Retinal pigment epithelial cell (primary cell): ENCODE measurements around the gene KRT35.

ENCODE experiments used
- DNase-seq: peaks from one replicate; pipeline ENCODE4 v3.0.0-alpha.2; 2010; ENCODE audit warnings: low read depth
- H3K4me3 ChIP-seq: 2 replicates; pipeline ENCODE4 v1.5.1; 2011; ENCODE audit warnings: mild to moderate bottlenecking, low read length, control low read depth, moderate library complexity
- CTCF ChIP-seq: conservative IDR thresholded peaks from 2 replicates; pipeline ENCODE4 v1.5.1; 2011; ENCODE audit warnings: low read depth, low read length, control low read depth, inconsistent platforms

Gene KRT35

DNA sequence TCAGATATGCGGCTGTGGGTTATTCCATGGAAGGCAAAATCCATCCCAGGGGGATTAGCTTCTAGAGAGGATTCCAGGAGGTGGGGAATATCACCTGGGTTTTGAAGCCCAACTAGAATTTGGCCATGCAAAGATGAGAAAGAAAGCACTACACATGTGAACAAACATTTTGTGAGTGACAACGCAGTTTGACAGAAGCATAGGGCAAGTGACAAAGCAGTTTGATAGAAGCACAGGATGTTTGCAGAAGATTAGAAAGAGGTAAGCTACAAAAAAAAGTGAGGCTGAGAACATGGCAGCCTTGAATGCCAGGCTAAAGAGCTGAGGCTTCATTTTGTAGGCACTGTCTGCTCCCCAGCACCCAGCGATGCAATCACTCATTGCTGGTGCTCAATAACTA lies 27.9 kb downstream of the KRT35 start:
- no peak for TF ChIP-seq CTCF
- no peak for DNase-seq
- H3K4me3 ChIP-seq, result no peak overlapping the region

DNA sequence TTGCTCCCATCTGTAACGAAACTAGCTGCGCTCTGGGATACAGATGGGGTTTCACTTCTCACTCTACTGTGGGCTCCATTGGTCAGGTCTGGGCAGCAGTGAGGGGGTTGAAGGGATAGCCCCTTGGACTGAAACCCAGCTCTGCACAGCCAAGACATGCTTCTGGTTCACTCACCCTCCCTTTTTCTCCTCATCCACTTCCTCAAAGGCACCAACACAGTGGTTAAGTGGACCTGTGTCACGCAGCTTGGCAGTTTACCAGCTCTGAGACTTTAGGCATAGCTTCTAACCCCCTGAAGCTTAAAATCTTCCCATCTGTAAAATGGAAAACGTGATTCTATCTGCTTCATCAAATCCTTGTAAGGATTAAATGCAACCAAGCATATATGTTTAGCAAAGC lies 28.7 kb downstream of the KRT35 start:
- no peak for DNase-seq
- no peak for TF ChIP-seq CTCF
- H3K4me3 ChIP-seq, result no peak overlapping the region

- DNase-seq, result no peak
- TF ChIP-seq CTCF, result no peak
Observed at GRCh38 chr17:41451154-41451728, 29.7 kb downstream of the KRT35 start.

DNA sequence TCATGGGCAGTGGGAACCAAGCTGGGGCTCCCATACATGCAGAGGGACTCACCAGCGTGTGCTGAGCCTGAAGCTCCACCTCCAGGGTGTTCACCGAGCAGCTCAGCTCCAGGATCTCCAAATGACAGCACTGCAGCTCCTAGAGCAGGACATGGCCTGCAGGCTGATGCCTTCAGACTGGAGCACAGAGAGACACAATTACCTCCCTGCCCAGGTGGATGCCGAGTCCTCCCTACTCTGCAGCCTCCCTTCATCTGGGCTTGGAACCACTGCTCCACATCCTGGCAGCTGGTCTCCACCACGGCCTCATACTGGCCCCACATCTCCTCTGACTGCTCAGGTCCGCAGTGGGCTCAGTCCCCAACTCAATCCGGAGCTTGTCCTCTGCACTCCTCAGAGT lies 31.9 kb downstream of the KRT35 start:
- DNase-seq, result no peak
- no peak for TF ChIP-seq CTCF

More at GRCh38 chr17:41451154-41451728, 29.7 kb downstream of the KRT35 start:
- no peak overlapping the region for H3K4me3 ChIP-seq

GRCh38 chr17:41448506-41448905 lies 32.4 kb downstream of the KRT35 start:
- TF ChIP-seq CTCF, result no peak
- no peak overlapping the region for H3K4me3 ChIP-seq
- DNase-seq, result no peak

More for the DNA sequence above, 31.9 kb downstream of the KRT35 start:
- no peak overlapping the region for H3K4me3 ChIP-seq

- DNase-seq, result no peak
- H3K4me3 ChIP-seq, result no peak overlapping the region
- no peak for TF ChIP-seq CTCF
Observed at GRCh38 chr17:41446806-41447205, 34.1 kb downstream of the KRT35 start.

- no peak for DNase-seq
- no peak for TF ChIP-seq CTCF
- no peak overlapping the region for H3K4me3 ChIP-seq
Observed at GRCh38 chr17:41444640-41445039, 36.3 kb downstream of the KRT35 start.
